Stimulated activated CD4-positive, alpha-beta T cell treated with anti-CD3 and anti-CD28 coated beads, Interleukin-2, amount 100 ng/mL, for 4 hours (primary cell): ENCODE data around the gene LMLN.
"Not testable (repeated sequence)": the region's sequence is repeated elsewhere in the genome, so short reads cannot be mapped to it uniquely, and the experiment has no call there.

ENCODE experiments used
- DNase-seq: peaks from one replicate; pipeline ENCODE4 v3.0.0-alpha.2; 2020; ENCODE audit warnings: low read depth

The LMLN gene

DNA sequence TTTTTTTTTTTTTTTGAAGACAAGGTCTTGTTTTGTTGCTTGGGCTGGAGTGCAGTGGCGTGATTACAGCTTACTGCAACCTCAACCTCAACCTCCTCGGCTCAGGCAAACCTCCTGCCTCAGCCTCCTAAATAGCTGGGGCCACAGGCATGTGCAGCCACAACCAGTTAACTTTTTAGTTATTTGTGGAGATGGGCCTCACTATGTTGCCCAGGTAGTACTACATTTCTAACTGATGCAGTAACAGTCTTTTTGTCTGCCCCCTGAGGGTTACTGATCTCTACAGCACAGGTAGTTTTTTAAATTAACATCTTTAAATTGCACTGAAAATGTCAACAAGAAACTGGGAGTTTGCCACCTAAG lies 3.4 kb upstream of the LMLN start:
- DNase-seq, result no peak

DNA sequence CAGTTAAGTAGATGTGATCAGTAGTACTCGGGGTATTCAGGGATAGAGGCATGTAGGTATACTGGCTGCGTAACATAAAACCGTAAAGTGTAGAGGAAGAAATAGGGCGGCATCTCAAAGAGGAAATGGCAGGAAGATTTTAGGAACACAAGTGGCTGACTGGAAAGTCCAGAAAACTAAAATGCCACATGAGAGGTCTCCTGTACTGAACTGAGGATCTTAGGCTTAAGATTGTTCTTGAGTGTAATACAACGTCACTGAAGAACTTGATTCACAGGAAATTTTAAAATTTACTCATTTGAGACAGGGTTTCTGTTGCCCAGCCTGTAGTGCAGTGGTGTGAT lies 2.3 kb upstream of the LMLN start:
- no peak for DNase-seq

DNA sequence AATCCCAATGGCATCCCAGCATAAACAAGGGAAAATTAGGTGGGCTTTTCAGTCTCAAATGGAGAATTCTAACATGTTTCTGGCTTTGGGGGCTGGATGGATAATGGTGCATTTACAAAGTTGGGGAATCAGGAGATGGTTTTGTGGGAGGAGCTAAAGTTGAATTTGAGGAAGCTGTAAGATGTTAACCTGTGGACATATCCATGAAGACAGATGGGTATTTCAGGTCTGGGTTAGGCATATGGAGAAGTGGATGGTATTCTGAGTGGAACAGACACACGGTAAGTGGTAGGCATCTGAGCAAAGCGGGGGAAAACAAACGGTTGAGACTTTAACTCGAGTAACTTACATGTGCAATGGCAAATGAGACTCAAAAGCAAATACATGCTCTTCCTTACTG lies 1.7 kb upstream of the LMLN start:
- DNase-seq, result no peak

DNA sequence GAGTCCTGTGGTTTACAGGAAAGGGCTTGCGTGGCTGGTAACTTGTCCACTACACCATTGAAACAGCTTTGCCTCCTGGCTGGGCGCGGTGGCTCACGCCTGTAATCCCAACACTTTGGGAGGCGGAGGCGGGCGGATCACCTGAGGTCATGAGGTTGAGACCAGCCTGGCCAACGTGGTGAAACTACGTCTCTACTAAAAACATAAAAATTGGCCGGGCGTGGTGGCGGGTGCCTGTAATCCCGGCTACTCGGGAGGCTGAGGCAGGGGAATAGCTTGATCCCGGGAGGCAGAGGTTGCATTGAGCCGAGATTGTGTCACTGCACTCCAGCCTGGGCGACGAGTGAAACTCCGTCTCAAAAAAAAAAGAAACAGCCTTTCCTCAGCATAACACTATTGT lies 1.2 kb upstream of the LMLN start:
- not testable (repeated sequence) for DNase-seq

DNA sequence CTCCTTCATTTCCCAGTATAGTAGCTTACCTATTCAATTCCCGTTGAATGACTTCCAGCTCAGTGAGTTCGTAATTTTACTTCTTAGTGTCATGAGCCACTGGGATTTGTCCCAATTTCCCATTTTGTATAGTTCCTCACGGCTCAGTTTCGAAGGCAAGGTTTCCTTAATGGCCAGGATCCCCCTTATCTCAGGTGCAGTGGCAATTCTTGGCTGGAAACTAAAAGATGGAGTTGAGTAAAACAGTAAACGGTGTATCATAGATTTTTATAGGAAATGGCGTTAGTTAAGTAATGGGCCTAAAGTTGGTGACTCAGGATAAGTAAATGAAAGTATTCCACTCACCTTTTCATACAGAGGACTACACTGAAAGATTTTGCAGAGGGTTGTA lies 522 bp upstream of the LMLN start:
- DNase-seq, result no peak

DNA sequence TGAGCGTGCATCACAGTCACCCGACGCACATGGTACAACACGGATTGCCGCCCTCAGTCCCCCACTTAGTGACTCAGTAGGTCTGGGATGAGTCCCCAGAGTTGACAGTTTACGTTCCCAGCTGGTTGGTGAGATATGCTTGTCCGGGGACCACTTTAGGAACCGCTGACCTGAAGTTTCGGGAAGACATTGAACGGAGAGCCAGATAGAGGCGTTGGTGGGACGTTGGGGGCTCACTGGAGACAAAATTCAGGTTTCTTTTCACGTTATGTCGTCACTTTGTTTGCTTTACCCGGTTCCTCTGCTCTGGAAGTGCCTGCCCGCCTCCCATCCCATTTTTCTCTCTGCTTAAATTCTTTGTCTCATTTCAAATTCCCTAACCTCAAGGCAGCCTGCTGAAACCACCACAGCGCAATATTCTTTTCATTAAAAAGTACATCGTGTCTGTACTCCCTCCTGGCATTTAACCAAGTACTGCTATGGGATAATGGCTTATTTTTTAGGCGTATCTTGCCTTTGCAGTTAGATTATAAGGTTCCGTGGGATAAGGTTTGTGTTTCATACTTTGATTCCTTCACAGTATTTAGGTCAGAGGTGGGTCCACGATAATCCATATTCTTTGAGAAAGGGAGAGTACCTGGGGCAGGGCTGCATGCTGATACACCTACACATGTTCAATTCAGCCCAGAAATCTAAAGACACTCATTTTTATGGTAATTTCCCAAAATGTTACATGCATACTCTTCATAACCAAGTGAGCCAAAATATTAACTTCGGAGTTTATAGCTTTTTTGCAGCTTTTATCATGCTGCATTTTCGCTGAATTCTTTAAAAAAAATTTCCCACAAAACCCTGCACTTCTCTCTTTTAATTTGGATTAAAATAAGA lies 921 bp downstream of the LMLN start:
- no peak for DNase-seq

DNA sequence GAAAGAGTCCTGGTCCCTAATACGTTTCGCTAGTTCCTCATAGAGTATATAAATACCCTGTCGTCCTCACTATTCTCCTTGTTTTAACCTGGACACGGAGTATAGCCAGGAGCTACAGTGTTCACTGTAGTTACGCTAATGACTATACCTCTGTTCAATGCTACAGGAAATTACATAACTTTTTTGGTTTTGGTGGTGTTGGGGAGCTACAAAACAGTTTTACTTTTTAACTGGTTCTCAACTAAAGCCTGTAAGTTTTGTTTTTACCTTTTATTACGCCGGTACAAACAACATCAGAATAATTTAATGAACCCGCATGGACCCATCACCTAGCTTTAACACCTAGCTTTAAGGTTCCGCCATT lies 1.5 kb downstream of the LMLN start:
- DNase-seq, result no peak

DNA sequence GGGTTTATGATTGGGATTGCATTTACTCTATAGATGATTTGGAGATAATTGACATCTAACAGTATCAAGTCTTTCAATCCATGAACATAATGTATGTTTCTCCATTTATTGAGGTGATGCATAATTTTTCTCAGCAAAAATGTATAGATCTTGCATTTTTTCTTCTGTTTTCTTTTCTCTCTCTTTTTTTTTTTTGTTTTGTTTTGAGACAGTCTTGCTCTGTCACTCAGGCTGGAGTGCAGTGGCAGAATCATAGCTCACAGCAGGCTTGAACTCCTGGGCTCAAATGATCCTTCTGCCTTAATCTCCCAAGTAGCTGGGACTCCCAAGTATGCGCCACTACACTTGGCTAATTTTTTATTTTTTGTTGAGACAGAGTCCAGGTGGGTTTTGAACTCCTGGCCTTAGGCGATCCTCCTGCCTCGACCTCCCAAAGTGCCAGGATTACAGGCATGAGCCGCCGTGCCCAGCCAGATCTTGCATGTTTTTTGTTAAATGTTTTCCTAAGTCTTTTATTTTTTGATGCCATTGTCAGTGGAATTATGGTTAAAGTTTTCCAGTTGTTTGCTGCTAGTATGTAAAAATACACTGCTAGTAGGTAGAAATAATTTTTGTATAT lies 3.1 kb downstream of the LMLN start:
- no peak for DNase-seq

DNA sequence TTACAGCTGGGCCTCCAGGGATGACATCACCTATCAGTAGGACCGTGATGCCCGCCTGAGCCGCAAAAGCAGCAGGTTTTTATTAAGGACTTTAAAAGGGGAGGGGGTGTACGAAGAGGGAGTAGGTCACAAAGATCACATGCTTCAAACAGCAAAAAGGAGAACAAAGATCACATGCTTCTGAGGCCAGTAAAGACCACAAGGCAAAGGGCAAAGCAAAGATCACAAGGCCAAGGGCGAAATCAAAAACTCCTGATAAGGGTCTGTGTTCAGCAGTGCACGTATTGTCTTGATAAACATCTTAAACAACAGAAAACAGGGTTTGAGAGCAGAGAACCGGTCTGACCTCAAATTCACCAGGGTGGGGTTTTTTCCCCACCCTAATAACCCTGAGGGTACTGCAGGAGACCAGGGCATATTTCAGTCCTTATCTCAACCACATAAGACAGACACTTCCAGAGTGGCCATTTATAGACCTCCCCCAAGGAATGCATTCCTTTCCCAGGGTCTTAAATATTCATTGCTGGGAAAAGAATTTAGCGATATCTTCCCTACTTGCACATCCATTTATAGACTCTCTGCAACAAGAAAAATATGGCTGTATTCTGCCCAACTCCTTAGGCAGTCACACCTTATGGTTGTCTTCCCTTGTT lies 7.4 kb downstream of the LMLN start:
- not testable (repeated sequence) for DNase-seq

DNA sequence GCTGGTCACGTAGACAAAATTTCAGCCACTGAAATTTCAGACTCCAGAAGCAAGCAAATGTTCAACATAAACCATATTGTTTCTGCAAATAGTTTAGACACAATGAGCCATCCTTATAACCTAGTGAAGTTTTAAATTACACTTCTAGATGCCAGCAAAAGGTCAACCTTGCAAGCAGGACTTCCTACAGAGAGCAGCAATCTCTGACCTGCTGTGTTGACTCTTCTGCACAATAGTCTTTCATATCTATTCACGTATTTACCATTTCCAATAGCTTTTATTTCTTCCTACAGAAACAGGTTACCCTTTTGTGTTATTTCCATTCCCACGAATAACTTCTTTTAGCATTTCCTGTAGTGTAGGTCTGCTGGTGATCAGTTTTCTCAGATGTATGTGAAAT lies 10.6 kb downstream of the LMLN start:
- no peak for DNase-seq

DNA sequence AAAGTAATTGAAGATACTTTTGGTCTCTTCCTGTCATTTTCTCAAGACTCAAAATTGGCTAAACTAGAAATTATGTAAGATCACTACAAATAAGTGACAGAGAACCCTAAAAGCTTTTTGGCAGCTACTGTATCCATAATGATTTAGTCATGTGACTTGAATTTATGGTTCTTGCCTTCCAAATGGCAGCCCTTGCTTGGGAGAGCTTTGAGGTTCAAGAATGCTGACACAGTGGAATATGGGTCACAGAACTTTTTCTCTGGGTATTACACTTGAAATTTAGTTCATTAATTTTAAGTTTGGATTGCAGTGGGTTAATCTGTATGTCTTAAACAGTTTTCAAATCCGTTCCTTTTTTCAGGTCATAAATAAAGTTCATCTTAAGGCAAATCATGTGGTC lies 14.0 kb downstream of the LMLN start:
- no peak for DNase-seq

DNA sequence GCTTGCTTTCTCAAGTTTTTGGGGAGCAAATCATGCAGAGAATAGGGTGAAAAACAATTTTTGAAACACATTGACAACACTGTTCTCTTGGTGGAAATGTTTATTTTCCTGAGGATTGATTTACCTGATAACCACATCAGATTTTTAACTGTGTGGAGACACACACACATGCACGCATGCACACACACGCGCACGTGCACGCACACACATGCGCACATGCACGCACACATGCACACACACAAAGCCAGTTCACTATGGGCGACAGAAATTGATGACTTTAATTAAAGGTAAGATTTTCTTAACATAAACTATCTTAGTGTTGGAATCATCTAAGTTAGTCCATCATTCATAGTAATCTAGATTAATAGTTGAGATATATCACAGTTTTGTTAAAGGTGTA lies 15.3 kb downstream of the LMLN start:
- DNase-seq, result no peak

DNA sequence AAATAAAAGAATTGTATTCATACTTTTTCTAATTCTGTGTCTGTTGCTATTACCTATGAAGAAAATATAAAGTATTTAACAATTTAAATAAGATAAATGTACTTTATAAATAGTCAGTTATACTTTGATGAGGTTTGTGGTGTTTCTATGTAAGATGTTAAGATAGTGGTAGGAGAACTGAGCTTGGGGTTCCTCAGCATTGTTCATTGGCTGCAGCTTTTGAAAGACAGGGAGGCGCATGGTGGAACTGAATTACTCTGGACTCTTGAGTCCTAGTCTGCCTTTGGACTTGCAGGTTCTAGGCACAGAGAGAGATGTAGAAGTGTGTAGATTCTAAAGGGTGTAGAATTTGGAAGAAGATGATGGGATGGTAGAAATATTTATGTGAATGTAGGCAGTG lies 23.1 kb downstream of the LMLN start:
- no peak for DNase-seq

DNA sequence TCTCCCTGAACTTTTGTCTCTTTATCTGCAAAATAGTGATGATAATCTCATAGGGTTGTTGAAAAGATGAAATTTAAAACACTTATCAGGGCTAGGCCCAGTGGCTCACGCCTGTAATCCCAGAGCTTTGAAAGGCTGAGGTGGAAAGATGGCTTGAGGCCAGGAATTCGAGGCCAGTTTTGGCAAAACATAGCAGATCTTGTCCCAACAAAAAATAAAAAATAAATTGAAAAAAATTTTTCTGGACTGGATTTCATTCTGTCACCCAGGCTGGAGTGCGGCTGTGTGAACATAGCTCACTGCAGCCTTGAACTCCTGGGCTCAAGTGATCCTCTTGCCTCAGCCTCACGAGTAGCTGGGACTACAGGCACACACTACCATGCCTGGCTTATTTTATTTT lies 29.6 kb downstream of the LMLN start:
- DNase-seq, result no peak

DNA sequence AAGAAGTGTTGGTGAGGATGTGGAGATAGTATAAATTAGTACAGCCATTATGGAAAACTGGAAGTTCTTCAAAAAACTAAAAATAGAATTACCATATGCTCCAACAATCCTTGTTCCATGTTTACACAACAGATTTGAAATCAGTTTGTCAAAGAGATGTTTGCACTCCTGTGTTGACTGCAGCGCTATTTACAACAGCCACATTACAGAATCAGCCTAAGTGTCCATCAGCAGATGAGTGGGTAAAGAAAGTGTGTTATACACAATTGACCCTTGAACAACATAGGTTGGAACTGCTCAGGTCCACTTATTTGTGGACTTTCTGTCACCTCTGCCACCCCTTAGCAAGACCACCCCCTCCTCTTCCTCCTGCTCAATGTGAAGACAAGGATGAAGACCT lies 34.7 kb downstream of the LMLN start:
- DNase-seq, result no peak

DNA sequence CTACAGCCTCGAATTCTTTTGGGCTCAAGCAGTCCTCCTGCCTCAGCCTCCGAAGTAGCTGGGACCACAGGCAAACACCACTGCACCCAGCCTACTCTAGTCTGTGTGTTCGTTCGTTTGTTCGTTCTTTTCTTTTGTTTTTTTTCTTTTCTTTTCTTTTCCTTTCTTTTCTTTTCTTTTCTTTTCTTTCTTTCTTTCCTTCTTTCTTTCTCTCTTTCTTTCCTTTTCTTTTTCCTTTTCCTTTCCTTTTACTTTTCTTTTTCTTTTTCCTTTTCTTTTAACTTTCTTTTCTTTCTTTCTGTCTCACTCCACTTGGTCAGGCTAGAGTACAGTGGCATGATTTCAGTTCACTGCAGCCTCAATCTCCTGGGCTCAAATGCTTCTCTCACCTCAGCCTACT lies 36.8 kb downstream of the LMLN start:
- no peak for DNase-seq

DNA sequence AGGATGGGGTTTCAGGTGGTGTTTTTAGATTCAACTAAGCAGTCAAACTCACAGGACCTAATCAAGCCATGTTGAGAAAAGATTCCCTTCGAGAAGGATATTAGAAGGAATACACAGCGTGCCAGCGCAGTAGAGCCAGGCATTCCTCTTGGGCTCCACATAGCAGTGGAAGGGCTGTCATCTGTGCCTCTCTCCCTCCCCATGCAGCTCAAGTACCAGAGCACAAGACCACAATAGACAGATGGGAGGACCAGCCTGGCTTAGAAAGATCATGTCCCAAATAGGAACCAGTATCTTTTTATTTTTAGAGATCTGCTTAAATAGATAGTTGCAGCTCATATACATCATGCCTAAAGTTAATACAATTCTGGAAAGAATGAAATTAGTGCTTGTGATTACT lies 37.9 kb downstream of the LMLN start:
- DNase-seq, result no peak

DNA sequence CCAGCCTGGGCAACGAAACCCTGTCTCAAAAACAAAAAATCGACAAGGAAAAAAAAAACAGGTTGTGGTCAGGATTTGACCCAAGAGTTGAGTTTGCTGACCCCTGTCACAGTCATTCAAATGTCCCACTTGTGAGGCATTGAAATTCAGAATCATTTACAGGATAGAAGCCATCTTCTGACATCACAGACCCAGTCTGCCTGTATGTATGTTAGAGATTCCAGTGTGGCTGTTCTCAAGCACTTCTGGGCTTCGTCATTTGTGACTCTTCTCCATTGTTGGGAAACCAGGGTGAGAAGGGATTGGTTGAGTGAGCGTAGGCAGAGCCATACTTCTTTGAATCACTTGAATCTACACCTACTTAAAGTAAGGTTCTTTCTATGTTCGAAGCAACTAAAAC lies 57.1 kb downstream of the LMLN start:
- DNase-seq, result no peak

DNA sequence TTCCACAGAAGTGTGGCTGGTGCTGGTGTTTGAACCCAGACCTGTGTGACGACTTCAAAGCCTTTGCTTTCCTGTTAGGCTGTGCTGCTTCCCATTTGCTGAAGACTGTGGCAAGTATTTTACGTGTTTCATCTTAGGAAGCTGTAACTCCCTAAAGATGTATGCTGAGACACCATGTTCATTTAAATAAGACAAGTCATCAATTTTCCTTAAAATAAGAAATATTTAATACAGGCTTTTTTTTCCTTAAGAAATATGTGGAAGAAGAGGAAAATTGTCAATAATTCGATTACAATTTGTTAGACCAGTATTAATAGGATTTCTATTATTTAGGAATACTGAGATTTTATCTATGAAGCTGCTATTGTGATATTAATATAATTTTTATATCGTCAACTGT lies 58.4 kb downstream of the LMLN start:
- no peak for DNase-seq

DNA sequence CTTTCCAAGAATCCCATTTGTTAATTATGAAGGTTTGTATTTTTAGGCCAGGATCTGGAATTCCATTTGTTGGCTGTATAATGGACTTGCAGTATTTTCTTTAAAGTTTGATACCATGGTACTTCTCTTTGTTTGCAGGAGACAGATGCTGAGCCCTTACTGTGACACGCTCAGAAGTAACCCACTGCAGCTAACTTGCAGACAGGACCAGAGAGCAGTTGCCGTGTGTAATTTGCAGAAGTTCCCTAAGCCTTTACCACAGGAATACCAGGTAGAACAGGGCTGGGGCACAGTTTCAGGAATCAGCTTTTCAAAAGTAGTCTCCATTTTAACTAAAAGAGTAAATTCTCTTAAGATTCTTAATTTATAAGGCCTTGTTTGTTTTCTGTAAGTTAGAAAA lies 59.1 kb downstream of the LMLN start:
- DNase-seq, result no peak

DNA sequence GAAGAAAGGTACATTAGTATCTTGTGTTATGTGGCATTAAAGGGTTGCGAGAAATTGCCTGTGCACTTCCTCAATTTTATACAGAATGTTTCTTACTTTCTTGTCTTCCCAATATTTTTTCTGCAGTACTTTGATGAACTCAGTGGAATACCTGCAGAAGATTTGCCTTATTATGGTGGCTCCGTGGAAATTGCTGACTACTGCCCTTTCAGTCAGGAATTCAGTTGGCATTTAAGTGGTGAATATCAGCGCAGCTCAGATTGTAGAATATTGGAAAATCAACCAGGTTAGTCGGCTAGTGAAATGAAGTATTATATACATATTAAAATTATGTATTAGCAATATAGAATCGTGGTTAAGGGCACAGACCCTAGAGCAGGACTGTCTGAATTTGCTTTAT lies 61.3 kb downstream of the LMLN start:
- DNase-seq, result no peak

DNA sequence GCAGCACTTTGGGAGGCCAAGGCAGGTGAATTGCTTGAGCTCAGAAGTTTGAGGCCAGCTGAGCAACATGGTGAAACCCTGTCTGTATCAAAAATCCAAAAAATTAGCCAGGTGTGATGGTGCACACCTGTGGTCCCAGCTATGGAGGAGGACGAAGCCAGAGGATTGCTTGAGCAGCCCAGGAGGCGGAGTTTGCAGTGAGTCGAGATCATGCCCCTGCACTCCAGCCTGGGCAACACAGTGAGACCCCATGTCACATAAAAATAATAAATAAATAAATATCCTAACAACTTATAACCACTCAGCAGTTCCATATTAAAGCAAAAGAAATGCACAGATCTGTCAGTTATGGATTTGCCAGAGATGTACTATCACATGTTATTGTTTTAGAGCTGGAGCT lies 62.6 kb downstream of the LMLN start:
- DNase-seq, result no peak

DNA sequence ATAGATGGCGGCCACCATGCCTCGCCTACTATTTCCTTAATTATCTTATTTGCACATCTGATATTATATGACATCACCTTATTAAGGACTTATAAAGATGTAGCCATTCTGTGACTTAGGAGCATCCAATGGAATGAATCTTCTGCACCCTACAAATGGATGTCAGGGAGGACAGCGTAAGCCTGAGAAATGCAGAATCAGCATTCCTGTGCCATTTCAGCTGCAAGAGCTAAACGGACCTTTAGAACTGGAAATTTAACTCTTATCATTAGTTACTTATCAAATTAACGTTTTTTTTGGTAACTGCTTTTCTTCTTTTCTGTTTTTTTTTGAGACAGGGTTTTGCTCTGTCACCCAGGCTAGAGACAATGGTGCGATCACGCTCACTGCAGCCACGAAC lies 65.6 kb downstream of the LMLN start:
- DNase-seq, result no peak

DNA sequence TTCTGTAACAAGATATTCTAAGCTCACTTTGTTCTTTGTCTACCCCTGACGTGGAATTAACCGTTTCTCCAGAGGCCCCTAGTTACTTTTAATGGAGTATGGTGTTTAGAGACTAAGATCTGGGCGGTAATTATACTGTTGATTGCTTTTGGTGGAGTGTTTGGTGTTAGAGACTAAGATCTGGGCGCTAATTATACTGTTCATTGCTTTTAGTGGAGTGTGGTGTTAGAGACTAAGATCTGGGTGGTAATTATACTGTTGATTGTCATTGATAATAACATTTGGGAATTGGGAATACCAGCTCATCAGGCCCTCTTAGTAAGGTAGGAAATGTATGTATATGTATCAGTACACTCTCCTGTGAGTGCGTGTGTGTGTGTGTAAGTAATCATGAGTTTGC lies 66.6 kb downstream of the LMLN start:
- no peak for DNase-seq
